K562 (cell line): ENCODE measurements around the gene HSPA1L. TPM values are rescaled to one million over a fixed set of nuclear protein-coding genes. Genes with fewer than 3 reads are reported as not detected.

ENCODE experiments used
- C11orf30 ChIP-seq: fragments of 450-650 bp; IDR thresholded peaks from 2 replicates; pipeline ENCODE4 v1.6.1; 2016; ENCODE audit warnings: low read depth, mild to moderate bottlenecking
- E2F6 ChIP-seq, 2 experiments: IDR thresholded peaks; 2 replicates each; pipeline ENCODE4 v1.6.1; 2011; ENCODE audit warnings: borderline replicate concordance in 1 of 2, control low read depth in 1 of 2, low read depth in 1 of 2, low read length in 1 of 2, mild to moderate bottlenecking in 1 of 2, mixed read lengths in 1 of 2, moderate library complexity in 1 of 2; ENCODE audit not compliant: insufficient read depth in 1 of 2, insufficient read length in 1 of 2, poor library complexity in 1 of 2, severe bottlenecking in 1 of 2; ENCODE audit errors: extremely low read depth in 1 of 2
- LARP7 ChIP-seq: fragments of 450-650 bp; IDR thresholded peaks from 2 replicates; pipeline ENCODE4 v1.6.1; 2016
- ZBTB9 ChIP-seq: fragments of 450-650 bp; formaldehyde crosslinking; IDR thresholded peaks from 2 replicates; pipeline ENCODE4 v1.4.0; 2020; ENCODE audit warnings: mild to moderate bottlenecking, moderate library complexity
- ZNF140 ChIP-seq: fragments of 250-450 bp; sonication (Bioruptor Pico); IDR thresholded peaks from 2 replicates; pipeline ENCODE4 v1.8.0; 2021; ENCODE audit warnings: moderate library complexity, mild to moderate bottlenecking, inconsistent platforms
- ZNF318 ChIP-seq, 2 experiments: fragments of 450-650 bp; IDR thresholded peaks; 2 replicates each; pipeline ENCODE4 v1.6.1; 2016; ENCODE audit warnings: mild to moderate bottlenecking in 2 of 2, borderline replicate concordance in 1 of 2, low read depth in 1 of 2, moderate library complexity in 1 of 2
- ZNF57 ChIP-seq: fragments of 450-650 bp; formaldehyde crosslinking; IDR thresholded peaks from 2 replicates; pipeline ENCODE4 v1.4.0; 2020; ENCODE audit warnings: mild to moderate bottlenecking, moderate library complexity
- polyA plus RNA-seq, 8 experiments: library from polyadenylated mRNA; depleted of rRNA in 4 of 8; stranded (reverse) in 5 of 8; unstranded in 3 of 8; fragments of >200 nt; fragmentation: Nextera tagmentation in 2 of 8; fragmentation: Illumina TruSeq in 1 of 8; extraction: Ambion mirVana in 2 of 8; extraction: Trizol in 1 of 8; gene quantifications; 2 replicates each; pipeline versions ENCODE4 v1.2.1 to v1.2.3, GENCODE V29; 2011 to 2014; ENCODE audit warnings: inconsistent platforms in 1 of 8, missing spikeins in 1 of 8
- total RNA-seq, 7 experiments: library from RNA; depleted of rRNA in 6 of 7; stranded (reverse); fragments of >200 nt in 6 of 7; fragmentation: Illumina TruSeq in 2 of 7; extraction: Trizol in 2 of 7; gene quantifications; 2 replicates each; pipeline versions ENCODE4 v1.2.1 to v1.2.3, GENCODE V29; 2011 to 2021; ENCODE audit warnings: low replicate concordance in 1 of 7
- TF ChIP-seq, protein P1 (sequence below): sonication (generic); formaldehyde crosslinking; IDR thresholded peaks from 2 replicates; pipeline ENCODE4 v1.8.0; 2023; ENCODE audit warnings: missing genetic modification reagents, mild to moderate bottlenecking, borderline replicate concordance

Gene HSPA1L
- total and polyA plus RNA-seq, 9 of the 15 experiments (the other 6 are each of a cell fraction or from before 2014, with no cell fraction given) = 0.14 to 2.1 (median 1.3) TPM

DNA sequence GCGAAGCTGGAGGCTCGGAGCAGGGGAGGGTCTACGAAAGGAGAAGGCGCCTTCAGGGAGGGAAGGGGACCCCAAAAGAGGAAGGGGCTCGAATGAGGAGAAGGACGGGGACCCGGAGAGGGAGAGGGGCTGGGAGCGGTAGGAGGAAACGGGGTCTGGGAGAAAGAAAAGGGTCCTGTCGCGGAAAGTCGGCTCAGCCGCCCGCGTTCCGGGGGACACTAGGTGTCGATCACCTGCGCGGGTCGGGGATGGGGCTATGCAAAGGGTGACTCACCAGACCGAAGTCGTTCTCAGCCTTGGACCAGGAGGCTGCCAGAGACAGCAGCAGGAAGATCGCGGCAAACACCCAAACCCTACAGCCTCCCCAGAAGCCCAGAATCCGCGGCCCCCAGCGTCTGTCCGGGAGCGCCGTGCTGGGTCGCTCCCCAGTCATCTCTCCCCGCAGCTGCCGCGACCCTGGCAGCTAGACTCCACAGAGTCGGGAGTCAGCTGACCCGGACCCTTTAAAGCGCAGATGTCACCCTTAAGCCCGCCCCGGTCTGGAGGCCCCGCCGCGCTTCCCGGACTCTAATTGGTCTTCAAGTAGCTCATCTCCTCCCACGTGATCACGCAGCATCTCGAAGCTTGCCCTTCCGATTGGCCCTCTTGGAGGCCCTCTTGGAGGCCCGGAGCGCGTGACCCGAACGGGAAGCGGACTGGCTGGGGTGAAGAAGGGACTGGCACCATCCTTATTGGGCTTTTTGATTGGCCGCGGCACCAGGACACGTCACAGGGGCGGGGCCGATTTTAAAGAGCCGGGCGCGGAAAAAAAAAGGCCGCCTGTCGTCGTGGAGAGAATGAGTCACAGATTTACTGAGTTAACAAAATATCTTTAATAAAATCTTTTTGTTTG lies 47.5 kb upstream of the HSPA1L start, which contains the start of gene NEU1 (continued):
- TF ChIP-seq ZNF318 (IDR thresholded peaks at IDR 0.05; ENCODE audit: borderline replicate concordance in 1 of 2, low read depth in 1 of 2) (peak in 1 of 2 experiments; percentile 88; a peak in 2 of 4 replicates), ZBTB9 (CRISPR knock-in tag) (peak; percentile 87), C11orf30 (peak; percentile 89), LARP7 (peak; percentile 87; the same call in 1 of the 2 replicates), ZNF140 (CRISPR knock-in tag) (no peak), ZNF57 (peak; percentile 49; the same call in 1 of the 2 replicates), E2F6 (IDR thresholded peaks at IDR 0.05; ENCODE audit: borderline replicate concordance in 1 of 2, extremely low read depth in 1 of 2, insufficient read depth in 1 of 2, insufficient read length in 1 of 2, low read depth in 1 of 2, low read length in 1 of 2, poor library complexity in 1 of 2, severe bottlenecking in 1 of 2) (peak; percentile 87 to 89)
- TF ChIP-seq, protein P1, sequence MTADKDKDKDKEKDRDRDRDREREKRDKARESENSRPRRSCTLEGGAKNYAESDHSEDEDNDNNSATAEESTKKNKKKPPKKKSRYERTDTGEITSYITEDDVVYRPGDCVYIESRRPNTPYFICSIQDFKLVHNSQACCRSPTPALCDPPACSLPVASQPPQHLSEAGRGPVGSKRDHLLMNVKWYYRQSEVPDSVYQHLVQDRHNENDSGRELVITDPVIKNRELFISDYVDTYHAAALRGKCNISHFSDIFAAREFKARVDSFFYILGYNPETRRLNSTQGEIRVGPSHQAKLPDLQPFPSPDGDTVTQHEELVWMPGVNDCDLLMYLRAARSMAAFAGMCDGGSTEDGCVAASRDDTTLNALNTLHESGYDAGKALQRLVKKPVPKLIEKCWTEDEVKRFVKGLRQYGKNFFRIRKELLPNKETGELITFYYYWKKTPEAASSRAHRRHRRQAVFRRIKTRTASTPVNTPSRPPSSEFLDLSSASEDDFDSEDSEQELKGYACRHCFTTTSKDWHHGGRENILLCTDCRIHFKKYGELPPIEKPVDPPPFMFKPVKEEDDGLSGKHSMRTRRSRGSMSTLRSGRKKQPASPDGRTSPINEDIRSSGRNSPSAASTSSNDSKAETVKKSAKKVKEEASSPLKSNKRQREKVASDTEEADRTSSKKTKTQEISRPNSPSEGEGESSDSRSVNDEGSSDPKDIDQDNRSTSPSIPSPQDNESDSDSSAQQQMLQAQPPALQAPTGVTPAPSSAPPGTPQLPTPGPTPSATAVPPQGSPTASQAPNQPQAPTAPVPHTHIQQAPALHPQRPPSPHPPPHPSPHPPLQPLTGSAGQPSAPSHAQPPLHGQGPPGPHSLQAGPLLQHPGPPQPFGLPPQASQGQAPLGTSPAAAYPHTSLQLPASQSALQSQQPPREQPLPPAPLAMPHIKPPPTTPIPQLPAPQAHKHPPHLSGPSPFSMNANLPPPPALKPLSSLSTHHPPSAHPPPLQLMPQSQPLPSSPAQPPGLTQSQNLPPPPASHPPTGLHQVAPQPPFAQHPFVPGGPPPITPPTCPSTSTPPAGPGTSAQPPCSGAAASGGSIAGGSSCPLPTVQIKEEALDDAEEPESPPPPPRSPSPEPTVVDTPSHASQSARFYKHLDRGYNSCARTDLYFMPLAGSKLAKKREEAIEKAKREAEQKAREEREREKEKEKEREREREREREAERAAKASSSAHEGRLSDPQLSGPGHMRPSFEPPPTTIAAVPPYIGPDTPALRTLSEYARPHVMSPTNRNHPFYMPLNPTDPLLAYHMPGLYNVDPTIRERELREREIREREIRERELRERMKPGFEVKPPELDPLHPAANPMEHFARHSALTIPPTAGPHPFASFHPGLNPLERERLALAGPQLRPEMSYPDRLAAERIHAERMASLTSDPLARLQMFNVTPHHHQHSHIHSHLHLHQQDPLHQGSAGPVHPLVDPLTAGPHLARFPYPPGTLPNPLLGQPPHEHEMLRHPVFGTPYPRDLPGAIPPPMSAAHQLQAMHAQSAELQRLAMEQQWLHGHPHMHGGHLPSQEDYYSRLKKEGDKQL (CRISPR knock-in tag) = 0 out of 2 replicates have a peak, but pooled peaks have one; percentile 92
